ENCODE measurements around the gene PIK3C3. TPM values are rescaled to one million over a fixed set of nuclear protein-coding genes. Genes with fewer than 3 reads are reported as not detected.
A peak's percentile ranks its signal among the peaks of the same experiment; 100 is the strongest.

Gene PIK3C3
- total and polyA plus RNA-seq, 2 donors from 2014 or later: 31.4 to 70.7 TPM

DNA sequence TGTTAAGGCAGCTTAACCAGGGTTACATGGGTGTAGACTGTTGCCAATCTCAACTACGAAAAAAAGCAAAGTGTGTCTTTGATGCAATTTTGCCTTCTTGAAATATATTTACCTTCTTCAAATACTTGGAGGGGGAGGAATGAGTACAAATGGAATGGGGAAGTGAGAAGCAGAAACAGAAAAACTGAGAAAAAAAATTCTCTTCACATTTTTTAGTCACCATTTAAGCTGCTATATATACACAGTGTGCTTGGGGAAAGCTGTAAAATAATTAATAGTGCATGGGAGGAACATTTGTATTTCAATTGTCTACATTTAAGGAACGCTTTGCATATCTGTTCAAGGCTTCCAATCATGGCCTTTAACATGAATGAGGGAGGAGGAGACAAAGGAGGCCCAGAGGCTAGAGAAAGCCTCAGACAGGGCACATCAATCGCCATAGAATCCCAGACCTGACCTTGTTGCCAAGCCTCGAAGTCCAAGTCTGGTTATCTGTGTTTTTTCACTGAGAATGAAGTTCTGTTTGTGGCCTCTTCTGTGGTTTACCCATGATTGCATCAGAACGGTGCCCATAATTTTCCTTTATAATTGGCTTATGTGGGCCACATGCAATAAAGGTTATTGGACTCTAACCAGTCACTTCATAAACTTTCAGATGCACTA, 158.6 kb downstream of the PIK3C3 start:
- H3K9me3 ChIP-seq (ENCODE audit: control insufficient read depth in 2 of 3, insufficient read depth in 1 of 3, low read length in 3 of 3): no peaks in the 10 kb centered on the region
- intact Hi-C loops (cut with DNase I): no loop called here
- no peak overlapping the region for H3K27ac ChIP-seq (ENCODE audit: low read depth in 2 of 2, low read length in 2 of 2)
- no peak for DNase-seq
- H3K36me3 ChIP-seq (ENCODE audit: control insufficient read depth in 2 of 3, insufficient read depth in 3 of 3, low read length in 3 of 3): no peaks in the 10 kb centered on the region
- TF ChIP-seq, protein P1, sequence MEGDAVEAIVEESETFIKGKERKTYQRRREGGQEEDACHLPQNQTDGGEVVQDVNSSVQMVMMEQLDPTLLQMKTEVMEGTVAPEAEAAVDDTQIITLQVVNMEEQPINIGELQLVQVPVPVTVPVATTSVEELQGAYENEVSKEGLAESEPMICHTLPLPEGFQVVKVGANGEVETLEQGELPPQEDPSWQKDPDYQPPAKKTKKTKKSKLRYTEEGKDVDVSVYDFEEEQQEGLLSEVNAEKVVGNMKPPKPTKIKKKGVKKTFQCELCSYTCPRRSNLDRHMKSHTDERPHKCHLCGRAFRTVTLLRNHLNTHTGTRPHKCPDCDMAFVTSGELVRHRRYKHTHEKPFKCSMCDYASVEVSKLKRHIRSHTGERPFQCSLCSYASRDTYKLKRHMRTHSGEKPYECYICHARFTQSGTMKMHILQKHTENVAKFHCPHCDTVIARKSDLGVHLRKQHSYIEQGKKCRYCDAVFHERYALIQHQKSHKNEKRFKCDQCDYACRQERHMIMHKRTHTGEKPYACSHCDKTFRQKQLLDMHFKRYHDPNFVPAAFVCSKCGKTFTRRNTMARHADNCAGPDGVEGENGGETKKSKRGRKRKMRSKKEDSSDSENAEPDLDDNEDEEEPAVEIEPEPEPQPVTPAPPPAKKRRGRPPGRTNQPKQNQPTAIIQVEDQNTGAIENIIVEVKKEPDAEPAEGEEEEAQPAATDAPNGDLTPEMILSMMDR (IDR thresholded peaks at IDR 0.05; ENCODE audit: borderline replicate concordance, extremely low read depth, insufficient read depth): no peak
- FAIRE-seq: no peak
- no peaks in the 10 kb centered on the region for H3K4me1 ChIP-seq (ENCODE audit: control insufficient read depth in 2 of 3, insufficient read depth in 2 of 3, low read depth in 1 of 3, low read length in 3 of 3)
- no peak overlapping the region for H3K4me3 ChIP-seq (ENCODE audit: low read length in 3 of 3)
- no peaks in the 10 kb centered on the region for H3K27me3 ChIP-seq (ENCODE audit: control insufficient read depth, insufficient read depth, low read length)
- no peak overlapping the region for H3K9ac ChIP-seq (ENCODE audit: low read length in 3 of 3)

GRCh38 chr18:42114310-42114943, 159.4 kb downstream of the PIK3C3 start:
- DNase-seq (peak in 4 of 5 donors; percentile 77 to 95 (median 90)), FAIRE-seq (peak; percentile 76)
- Histone ChIP-seq H3K27me3 (ENCODE audit: control insufficient read depth, insufficient read depth, low read length) (no peaks in the 10 kb centered on the region), H3K9ac (ENCODE audit: low read length in 3 of 3) (no peak overlapping the region), H3K36me3 (ENCODE audit: control insufficient read depth in 2 of 3, insufficient read depth in 3 of 3, low read length in 3 of 3) (no peaks in the 10 kb centered on the region), H3K4me1 (ENCODE audit: control insufficient read depth in 2 of 3, insufficient read depth in 2 of 3, low read depth in 1 of 3, low read length in 3 of 3) (no peaks in the 10 kb centered on the region), H3K9me3 (ENCODE audit: control insufficient read depth in 2 of 3, insufficient read depth in 1 of 3, low read length in 3 of 3) (no peaks in the 10 kb centered on the region), H3K27ac (ENCODE audit: low read depth in 2 of 2, low read length in 2 of 2) (no peak overlapping the region), H3K4me3 (ENCODE audit: low read length in 3 of 3) (no peak overlapping the region)
- intact Hi-C loops (cut with DNase I): no loop called here
- TF ChIP-seq, protein P1 (IDR thresholded peaks at IDR 0.05; ENCODE audit: borderline replicate concordance, extremely low read depth, insufficient read depth): peak; percentile 88

DNA sequence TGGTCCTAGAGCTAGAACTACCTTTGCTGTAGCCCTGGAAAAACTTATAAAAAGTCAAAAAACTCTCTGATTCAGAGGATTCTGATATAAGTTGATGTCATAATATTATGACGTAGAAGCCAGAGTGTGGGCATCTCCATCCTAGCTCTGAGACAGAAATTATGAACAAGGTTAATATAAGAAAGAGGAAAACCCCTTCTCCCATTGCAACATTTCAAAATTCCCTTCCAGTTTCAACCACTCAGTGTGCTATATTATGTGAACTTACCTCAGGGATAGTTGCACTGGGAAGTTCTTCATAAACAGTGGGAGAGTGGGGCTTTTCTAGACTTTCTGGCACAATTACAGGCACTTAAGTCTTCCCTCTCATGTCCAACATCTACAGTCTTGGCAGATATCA, 171.6 kb downstream of the PIK3C3 start:
- Histone ChIP-seq H3K27me3 (ENCODE audit: control insufficient read depth, insufficient read depth, low read length) (no peaks in the 10 kb centered on the region), H3K4me3 (ENCODE audit: low read length in 3 of 3) (no peak overlapping the region), H3K27ac (ENCODE audit: low read depth in 2 of 2, low read length in 2 of 2) (no peak overlapping the region), H3K9ac (ENCODE audit: low read length in 3 of 3) (no peak overlapping the region), H3K9me3 (ENCODE audit: control insufficient read depth in 2 of 3, insufficient read depth in 1 of 3, low read length in 3 of 3) (no peaks in the 10 kb centered on the region), H3K4me1 (ENCODE audit: control insufficient read depth in 2 of 3, insufficient read depth in 2 of 3, low read depth in 1 of 3, low read length in 3 of 3) (no peaks in the 10 kb centered on the region), H3K36me3 (ENCODE audit: control insufficient read depth in 2 of 3, insufficient read depth in 3 of 3, low read length in 3 of 3) (no peaks in the 10 kb centered on the region)
- TF ChIP-seq, protein P1 (IDR thresholded peaks at IDR 0.05; ENCODE audit: borderline replicate concordance, extremely low read depth, insufficient read depth): no peak
- DNase-seq: no peak
- intact Hi-C loops (cut with DNase I): no loop called here
- FAIRE-seq: no peak
